Heart right ventricle (tissue), 16 donors: Measurements from ENCODE around the gene SLC35G6. TPM values are rescaled to one million over a fixed set of nuclear protein-coding genes. Genes with fewer than 3 reads are reported as not detected.

Experiments used
- ATAC-seq, 8 donors: fragments of 200-7000 bp; cut with Tn5 transposase; one replicate each; pipeline ENCODE4 v1.9.1; 2020; ENCODE audit warnings: mild to moderate bottlenecking in 8 of 8, moderate library complexity in 8 of 8, moderate number of reproducible peaks in 1 of 8
- DNase-seq, 2 donors: peaks; one replicate each; pipeline ENCODE4 v3.0.0-alpha.2; 2020
- H3K27ac ChIP-seq, 10 donors: fragments of 200-600 bp; sonication (generic) in 2 of 10; one replicate each; pipeline versions ENCODE4 v1.5.0 to v1.8.0; 2020 to 2022; ENCODE audit warnings: mild to moderate bottlenecking in 3 of 10
- H3K27me3 ChIP-seq, 7 donors: fragments of 200-600 bp; one replicate each; pipeline ENCODE4 v1.8.0; 2021 to 2022; ENCODE audit warnings: mild to moderate bottlenecking in 2 of 7
- H3K36me3 ChIP-seq, 9 donors: fragments of 200-600 bp; sonication (generic) in 1 of 9; one replicate each; pipeline versions ENCODE4 v1.5.0 to v1.8.0; 2020 to 2022; ENCODE audit warnings: mild to moderate bottlenecking in 2 of 9
- H3K4me1 ChIP-seq, 9 donors: fragments of 200-600 bp; sonication (generic) in 1 of 9; one replicate each; pipeline versions ENCODE4 v1.5.0 to v1.8.0; 2020 to 2022; ENCODE audit warnings: mild to moderate bottlenecking in 4 of 9
- H3K4me3 ChIP-seq, 10 donors: fragments of 200-600 bp; sonication (generic) in 2 of 10; one replicate each; pipeline versions ENCODE4 v1.5.0 to v1.8.0; 2020 to 2022; ENCODE audit warnings: mild to moderate bottlenecking in 7 of 10, moderate library complexity in 2 of 10
- H3K9me3 ChIP-seq, 11 donors: fragments of 200-600 bp in 10 of 11; sonication (generic) in 2 of 11; one replicate each; pipeline versions ENCODE4 v1.5.0 to v1.8.0; 2013 to 2022; ENCODE audit warnings: mild to moderate bottlenecking in 2 of 11, control low read depth in 1 of 11, moderate library complexity in 1 of 11
- WGBS, 2 donors: extraction: QIAGEN DNeasy Blood & Tissue Kit; methylation state at CpG; one replicate each; pipeline ENCODE4 v1.1.7; 2013; ENCODE audit warnings: inconsistent platforms in 1 of 2; 5-methylcytosine and 5-hydroxymethylcytosine counted together
- intact Hi-C, 10 donors: fragments of 100-400 bp; cut with DNase I; formaldehyde crosslinking; loops; one replicate each; pipeline versions ENCODE4 v1.11.1 to v1.14.2; 2022
- polyA plus RNA-seq, 2 donors: library from polyadenylated mRNA; stranded (reverse); fragments of 200-250 nt; gene quantifications; one replicate each; pipeline ENCODE4 v1.2.3, GENCODE V29; 2013
- total RNA-seq, 10 donors: library from RNA; stranded (reverse); fragmentation: NEBNext Ultra II Directional in 3 of 10; extraction: Animal tissue kit (Norgen Biotek cat#: 25700) in 3 of 10; gene quantifications; one replicate each; pipeline versions ENCODE4 v1.2.1 to v1.2.4, GENCODE V29; 2021 to 2023
- TF ChIP-seq, protein P1 (sequence below), 9 donors: fragments of 200-600 bp; sonication (generic) in 2 of 9; IDR thresholded peaks; one replicate each; pipeline versions ENCODE4 v1.5.0 to v1.8.0; 2021 to 2022; ENCODE audit warnings: antibody characterized with exemption in 9 of 9, mild to moderate bottlenecking in 5 of 9, moderate library complexity in 1 of 9
- donor health status: Arrhythmogenic right ventricular cardiomyopathy.
- donor health status: ischemic (EF 13 %, LVEDD 7.1; RV severe dilation, severe dysfunction).
- donor health status: healthy with polysubstance abuse.
- donor health status: DM: no; HTN: yes; CAD: no.
- donor health status: DM: no; HTN: no; CAD: no.
- donor health status: ischemic (EF 25% LVEDD 6.9; RV normal size, moderate dysfunction).
- donor health status: ischemic (EF 25% LVEDD 5.7; RV mildly dilated, moderate dysfunction).
- donor health status: healthy.
- donor health status: DM: yes; HTN: yes; CAD: no.
- donor health status: Ischemic cardiomyopathy.
- donor health status: ischemic (EF 35%, LVEDD 5.7; RV mildly dilated, moderate dysfunction).
- donor health status: nonischemic (EF 11% LVEDD 7.7; RV severe dilation, severe dysfunction).
- donor health status: DM: yes; HTN: yes; CAD: no.
- donor health status: PGD.
- donor health status: ischemic (EF 29% LVEDD 5.4; RV normal size, mild dysfunction).
- donor health status: nonischemic (EF 23%, LVEDD 6.1; RV moderate dilation, normal function).

Gene SLC35G6
- total and polyA plus RNA-seq, 12 donors = not detected

- intact Hi-C loops = no loop called here
- peak overlapping the region in 9 of 10 donors; percentile 33 to 62 (median 55) for H3K4me3 ChIP-seq
- DNase-seq = no peak
- H3K36me3 ChIP-seq = no peaks in the 10 kb centered on the region
- no peaks in the 10 kb centered on the region for H3K9me3 ChIP-seq
- H3K27ac ChIP-seq = peak overlapping the region in 3 of 10 donors; percentile 47 to 78 (median 77)
- peak in 7 of 8 donors; percentile 13 to 50 (median 38) for ATAC-seq
- TF ChIP-seq, protein P1, sequence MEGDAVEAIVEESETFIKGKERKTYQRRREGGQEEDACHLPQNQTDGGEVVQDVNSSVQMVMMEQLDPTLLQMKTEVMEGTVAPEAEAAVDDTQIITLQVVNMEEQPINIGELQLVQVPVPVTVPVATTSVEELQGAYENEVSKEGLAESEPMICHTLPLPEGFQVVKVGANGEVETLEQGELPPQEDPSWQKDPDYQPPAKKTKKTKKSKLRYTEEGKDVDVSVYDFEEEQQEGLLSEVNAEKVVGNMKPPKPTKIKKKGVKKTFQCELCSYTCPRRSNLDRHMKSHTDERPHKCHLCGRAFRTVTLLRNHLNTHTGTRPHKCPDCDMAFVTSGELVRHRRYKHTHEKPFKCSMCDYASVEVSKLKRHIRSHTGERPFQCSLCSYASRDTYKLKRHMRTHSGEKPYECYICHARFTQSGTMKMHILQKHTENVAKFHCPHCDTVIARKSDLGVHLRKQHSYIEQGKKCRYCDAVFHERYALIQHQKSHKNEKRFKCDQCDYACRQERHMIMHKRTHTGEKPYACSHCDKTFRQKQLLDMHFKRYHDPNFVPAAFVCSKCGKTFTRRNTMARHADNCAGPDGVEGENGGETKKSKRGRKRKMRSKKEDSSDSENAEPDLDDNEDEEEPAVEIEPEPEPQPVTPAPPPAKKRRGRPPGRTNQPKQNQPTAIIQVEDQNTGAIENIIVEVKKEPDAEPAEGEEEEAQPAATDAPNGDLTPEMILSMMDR (IDR thresholded peaks at IDR 0.05) = no peak
- WGBS, 2 donors = 6 to 14% methylated on average over 16 of the region's 16 CpGs
- peaks cover 0 to 60% (median 4%) of the 10 kb centered on the region in 7 donors for H3K27me3 ChIP-seq
- H3K4me1 ChIP-seq = peaks cover 6 to 32% (median 26%) of the 10 kb centered on the region in 9 donors
Observed at GRCh38 chr17:7445619-7445968, 35.7 kb upstream of the SLC35G6 start.

DNA sequence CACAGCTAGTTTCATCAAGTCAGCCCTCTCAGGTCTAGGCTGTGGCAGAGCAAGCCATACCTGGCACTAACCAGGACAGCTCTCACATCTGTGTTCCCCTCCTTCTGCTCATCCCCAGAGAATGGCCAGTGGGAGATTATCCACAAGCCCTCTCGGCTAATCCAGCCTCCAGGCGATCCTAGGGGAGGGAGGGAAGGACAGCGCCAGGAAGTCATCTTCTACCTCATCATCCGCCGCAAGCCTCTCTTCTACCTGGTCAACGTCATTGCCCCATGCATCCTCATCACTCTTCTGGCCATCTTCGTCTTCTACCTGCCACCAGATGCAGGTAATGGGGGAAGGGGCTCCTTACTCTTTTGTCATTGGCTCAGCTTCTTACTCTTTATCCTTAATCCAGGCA, 32.8 kb upstream of the SLC35G6 start:
- 83 to 88% methylated on average over 7 of the region's 7 CpGs for WGBS, 2 donors
- intact Hi-C loops = no loop called here
- TF ChIP-seq, protein P1 (IDR thresholded peaks at IDR 0.05) = no peak
- no peaks in the 10 kb centered on the region for H3K36me3 ChIP-seq
- no peaks in the 10 kb centered on the region for H3K9me3 ChIP-seq
- H3K27me3 ChIP-seq = peaks cover 0 to 45% (median 0%) of the 10 kb centered on the region in 7 donors
- H3K27ac ChIP-seq = no peak overlapping the region
- H3K4me1 ChIP-seq = peaks cover 6 to 28% (median 23%) of the 10 kb centered on the region in 9 donors
- ATAC-seq = no peak
- H3K4me3 ChIP-seq = no peak overlapping the region
- DNase-seq = no peak

DNA sequence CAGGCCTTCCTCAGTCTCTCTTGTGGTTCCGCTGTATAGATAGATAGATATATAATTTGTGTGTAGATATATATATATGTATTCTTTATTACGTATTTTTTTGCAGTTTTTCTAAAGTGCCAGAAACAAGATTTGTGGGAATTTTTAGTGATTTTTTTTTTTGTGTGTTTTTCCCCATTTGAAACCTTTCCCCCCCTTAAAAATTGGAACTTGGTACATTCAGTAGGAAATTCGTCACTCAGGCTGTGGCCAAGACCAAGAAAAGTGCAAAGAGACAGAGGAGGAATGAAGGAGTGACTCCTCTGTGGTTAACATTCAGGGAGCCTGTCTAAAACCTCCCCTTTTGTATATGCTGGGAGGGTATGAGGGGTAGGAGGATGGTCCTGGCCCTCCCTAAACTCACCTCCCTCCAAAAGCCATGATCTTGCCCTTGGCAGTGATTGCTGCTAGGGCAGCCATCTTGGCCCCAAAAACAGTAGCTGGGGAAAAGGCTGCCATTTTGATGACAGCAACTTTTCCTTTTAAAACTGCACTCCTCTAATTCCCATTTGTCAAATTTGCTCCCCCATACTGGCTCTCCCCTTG, 21.2 kb upstream of the SLC35G6 start:
- 77 to 82% methylated on average over 3 of the region's 3 CpGs for WGBS, 2 donors
- no peaks in the 10 kb centered on the region for H3K27me3 ChIP-seq
- intact Hi-C loops = no loop called here
- H3K4me1 ChIP-seq = peaks cover 0 to 13% (median 0%) of the 10 kb centered on the region in 9 donors
- H3K36me3 ChIP-seq = peaks cover 0 to 38% (median 7%) of the 10 kb centered on the region in 9 donors
- no peak overlapping the region for H3K4me3 ChIP-seq
- H3K27ac ChIP-seq = peak overlapping the region in 1 of 10 donors; percentile 23
- H3K9me3 ChIP-seq = no peaks in the 10 kb centered on the region
- TF ChIP-seq, protein P1 (IDR thresholded peaks at IDR 0.05) = no peak
- ATAC-seq (no peak), DNase-seq (no peak)

- ATAC-seq (no peak), DNase-seq (no peak)
- TF ChIP-seq, protein P1 (IDR thresholded peaks at IDR 0.05) = no peak
- H3K4me3 ChIP-seq = no peak overlapping the region
- H3K27me3 ChIP-seq = no peaks in the 10 kb centered on the region
- no peak overlapping the region for H3K27ac ChIP-seq
- peaks cover 3 to 17% (median 7%) of the 10 kb centered on the region in 9 donors for H3K4me1 ChIP-seq
- 94% methylated on average over 7 of the region's 7 CpGs for WGBS, 2 donors
- no peaks in the 10 kb centered on the region for H3K9me3 ChIP-seq
- peaks cover 0 to 48% (median 7%) of the 10 kb centered on the region in 9 donors for H3K36me3 ChIP-seq
- intact Hi-C loops = no loop called here
Observed at GRCh38 chr17:7460850-7461660, 20.2 kb upstream of the SLC35G6 start.
